ENCODE measurements around the gene TMEM184B. TPM values are rescaled to one million over a fixed set of nuclear protein-coding genes. Genes with fewer than 3 reads are reported as not detected.

Gene TMEM184B
- 29.8 and 30.0 TPM in 2 replicates for total RNA-seq

GRCh38 chr22:38272373-38273134 is at the start of gene TMEM184B:
Gene TMEM184B (minus strand): TSS chr22:38273010. CDS start chr22:38247961, 25,049 bp downstream.
- no peak for TF ChIP-seq CTCF (IDR thresholded peaks at IDR 0.05; ENCODE audit: extremely low read depth, low read depth, low read length)

GRCh38 chr22:38320605-38321402 is 48.0 kb upstream of the TMEM184B start:
- H3K27ac ChIP-seq (ENCODE audit: low read depth, low read length): no peak overlapping the region
- no peak for TF ChIP-seq CTCF (IDR thresholded peaks at IDR 0.05; ENCODE audit: extremely low read depth, low read depth, low read length)
- no peaks in the 10 kb centered on the region for H3K36me3 ChIP-seq (ENCODE audit: insufficient read depth, low read length)
- H3K4me1 ChIP-seq (ENCODE audit: insufficient read depth, low read length): peaks cover 13% of the 10 kb centered on the region
- peaks cover 11% of the 10 kb centered on the region for H3K79me2 ChIP-seq (ENCODE audit: insufficient read depth, low read length)
- no peak overlapping the region for H3K4me2 ChIP-seq (ENCODE audit: insufficient read depth, low read length)
- H2AFZ ChIP-seq (ENCODE audit: low read length): no peak overlapping the region
- peak; percentile 38 for DNase-seq (ENCODE audit: insufficient read length, low spot score, missing footprints)
- peaks cover 7% of the 10 kb centered on the region for H4K20me1 ChIP-seq (ENCODE audit: insufficient read depth, low read length)
- H3K4me3 ChIP-seq (ENCODE audit: insufficient read depth, low read length): no peak overlapping the region
- H3K27me3 ChIP-seq (ENCODE audit: insufficient read depth, low read length): no peaks in the 10 kb centered on the region
- no peaks in the 10 kb centered on the region for H3K9me3 ChIP-seq (ENCODE audit: low read depth, low read length)

More at GRCh38 chr22:38272373-38273134, at the start of gene TMEM184B:
- Histone ChIP-seq H3K4me1 (ENCODE audit: insufficient read depth, low read length) (peaks cover 30% of the 10 kb centered on the region), H4K20me1 (ENCODE audit: insufficient read depth, low read length) (peaks cover 42% of the 10 kb centered on the region), H3K4me3 (ENCODE audit: insufficient read depth, low read length) (peak within 1 kb of the TSS; percentile 98), H3K36me3 (ENCODE audit: insufficient read depth, low read length) (peaks cover 10% of the 10 kb centered on the region), H3K27ac (ENCODE audit: low read depth, low read length) (peak within 1 kb of the TSS; percentile 76), H3K79me2 (ENCODE audit: insufficient read depth, low read length) (peaks cover 55% of the 10 kb centered on the region), H3K9me3 (ENCODE audit: low read depth, low read length) (no peaks in the 10 kb centered on the region), H3K4me2 (ENCODE audit: insufficient read depth, low read length) (peak within 1 kb of the TSS; percentile 100), H3K27me3 (ENCODE audit: insufficient read depth, low read length) (no peaks in the 10 kb centered on the region), H2AFZ (ENCODE audit: low read length) (peak within 1 kb of the TSS; percentile 98)
- DNase-seq (ENCODE audit: insufficient read length, low spot score, missing footprints): peak; percentile 99

GRCh38 chr22:38318792-38319773 is 46.3 kb upstream of the TMEM184B start:
- H3K9me3 ChIP-seq (ENCODE audit: low read depth, low read length): no peaks in the 10 kb centered on the region
- peaks cover 28% of the 10 kb centered on the region for H3K79me2 ChIP-seq (ENCODE audit: insufficient read depth, low read length)
- no peak overlapping the region for H3K4me3 ChIP-seq (ENCODE audit: insufficient read depth, low read length)
- peak overlapping the region; percentile 87 for H2AFZ ChIP-seq (ENCODE audit: low read length)
- TF ChIP-seq CTCF (IDR thresholded peaks at IDR 0.05; ENCODE audit: extremely low read depth, low read depth, low read length): no peak
- peak overlapping the region; percentile 85 for H3K27ac ChIP-seq (ENCODE audit: low read depth, low read length)
- H3K36me3 ChIP-seq (ENCODE audit: insufficient read depth, low read length): no peaks in the 10 kb centered on the region
- peaks cover 26% of the 10 kb centered on the region for H3K4me1 ChIP-seq (ENCODE audit: insufficient read depth, low read length)
- peak overlapping the region; percentile 85 for H3K4me2 ChIP-seq (ENCODE audit: insufficient read depth, low read length)
- DNase-seq (ENCODE audit: insufficient read length, low spot score, missing footprints): peak; percentile 26
- no peaks in the 10 kb centered on the region for H3K27me3 ChIP-seq (ENCODE audit: insufficient read depth, low read length)
- H4K20me1 ChIP-seq (ENCODE audit: insufficient read depth, low read length): peaks cover 24% of the 10 kb centered on the region
